Measurements from ENCODE around the gene PRR11.

DNA sequence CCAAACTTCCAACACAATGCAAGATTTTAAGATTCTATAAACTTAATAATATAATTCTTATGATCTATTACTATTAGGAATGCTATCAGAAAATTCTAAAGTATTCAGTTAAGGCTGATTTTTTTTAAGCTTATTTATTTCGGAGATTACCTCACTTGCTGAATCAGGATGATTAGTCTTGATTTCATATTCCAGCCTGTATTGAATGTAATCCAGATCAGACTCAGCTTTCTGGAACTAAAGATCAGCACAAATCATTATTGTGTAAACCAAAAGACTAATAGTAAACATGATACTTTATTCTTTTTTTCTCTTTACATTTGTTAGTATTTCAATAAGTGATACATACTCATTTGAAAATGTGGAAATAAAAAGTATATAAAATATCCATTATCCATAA is 24.4 kb upstream of the PRR11 start:
- TF ChIP-seq, protein P1, sequence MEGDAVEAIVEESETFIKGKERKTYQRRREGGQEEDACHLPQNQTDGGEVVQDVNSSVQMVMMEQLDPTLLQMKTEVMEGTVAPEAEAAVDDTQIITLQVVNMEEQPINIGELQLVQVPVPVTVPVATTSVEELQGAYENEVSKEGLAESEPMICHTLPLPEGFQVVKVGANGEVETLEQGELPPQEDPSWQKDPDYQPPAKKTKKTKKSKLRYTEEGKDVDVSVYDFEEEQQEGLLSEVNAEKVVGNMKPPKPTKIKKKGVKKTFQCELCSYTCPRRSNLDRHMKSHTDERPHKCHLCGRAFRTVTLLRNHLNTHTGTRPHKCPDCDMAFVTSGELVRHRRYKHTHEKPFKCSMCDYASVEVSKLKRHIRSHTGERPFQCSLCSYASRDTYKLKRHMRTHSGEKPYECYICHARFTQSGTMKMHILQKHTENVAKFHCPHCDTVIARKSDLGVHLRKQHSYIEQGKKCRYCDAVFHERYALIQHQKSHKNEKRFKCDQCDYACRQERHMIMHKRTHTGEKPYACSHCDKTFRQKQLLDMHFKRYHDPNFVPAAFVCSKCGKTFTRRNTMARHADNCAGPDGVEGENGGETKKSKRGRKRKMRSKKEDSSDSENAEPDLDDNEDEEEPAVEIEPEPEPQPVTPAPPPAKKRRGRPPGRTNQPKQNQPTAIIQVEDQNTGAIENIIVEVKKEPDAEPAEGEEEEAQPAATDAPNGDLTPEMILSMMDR (IDR thresholded peaks at IDR 0.05 in 4 of 5, conservative IDR thresholded peaks at IDR 0.05 in 1 of 5) = no peak
- no peak for TF ChIP-seq POLR2A (IDR thresholded peaks at IDR 0.05)
